OCI-LY7 (cell line): Measurements from ENCODE around the gene ZNF609. TPM values are rescaled to one million over a fixed set of nuclear protein-coding genes. Genes with fewer than 3 reads are reported as not detected.

Experiments used
- BruUV-seq: library from RNA; stranded (reverse); fragments of 400-500 nt; replicated peaks from 2 replicates; lab custom pipeline; 2021; lab: Mats Ljungman, UMichigan
- CTCF ChIA-PET: fragments of 300-600 bp; sonication (Branson Sonifier 250); formaldehyde crosslinking; loops from one replicate; lab custom pipeline; 2022; ENCODE audit warnings: antibody characterized with exemption; ENCODE audit not compliant: unreplicated experiment; lab: Charles Lee
- POLR2A ChIA-PET: fragments of 300-600 bp; sonication (Branson Sonifier 250); formaldehyde crosslinking; loops from one replicate; lab custom pipeline; 2022; ENCODE audit warnings: antibody characterized with exemption; lab: Charles Lee
- DNase-seq: peaks from one replicate; pipeline ENCODE4 v3.0.0-alpha.2; 2015; ENCODE audit warnings: low spot score
- H2AFZ ChIP-seq: fragments of 200-600 bp; sonication (generic), shearing (Covaris generic); 2 replicates; pipeline ENCODE4 v1.6.1; 2014; ENCODE audit warnings: mild to moderate bottlenecking, antibody characterized with exemption, low read length, moderate library complexity
- H3K27ac ChIP-seq: fragments of 200-600 bp; sonication (generic); 2 replicates; pipeline ENCODE4 v1.5.1; 2014; ENCODE audit warnings: mixed run types, low read depth, mild to moderate bottlenecking, moderate library complexity, low read length, inconsistent platforms; ENCODE audit not compliant: poor library complexity, severe bottlenecking
- H3K36me3 ChIP-seq: fragments of 200-600 bp; sonication (generic); 2 replicates; pipeline ENCODE4 v1.6.1; 2014; ENCODE audit warnings: mild to moderate bottlenecking, antibody characterized with exemption, low read length, moderate library complexity, mixed read lengths; ENCODE audit not compliant: insufficient read depth
- H3K4me1 ChIP-seq: fragments of 200-600 bp; sonication (generic); 2 replicates; pipeline ENCODE4 v1.5.1; 2014; ENCODE audit warnings: mild to moderate bottlenecking, low read length; ENCODE audit not compliant: insufficient read depth, poor library complexity, severe bottlenecking
- H3K4me2 ChIP-seq: fragments of 200-600 bp; sonication (generic); 2 replicates; pipeline ENCODE4 v1.6.1; 2014; ENCODE audit warnings: mild to moderate bottlenecking, low read length
- H3K4me3 ChIP-seq: fragments of 200-600 bp; sonication (generic); 2 replicates; pipeline ENCODE4 v1.5.1; 2014; ENCODE audit warnings: mild to moderate bottlenecking, low read depth, low read length; ENCODE audit not compliant: poor library complexity, severe bottlenecking
- H3K79me2 ChIP-seq: fragments of 200-600 bp; sonication (generic); 2 replicates; pipeline ENCODE4 v1.6.1; 2016; ENCODE audit warnings: low read depth, mild to moderate bottlenecking, low read length, moderate library complexity, mixed read lengths; ENCODE audit not compliant: insufficient read depth
- H3K9me2 ChIP-seq: fragments of 200-600 bp; sonication (generic); 2 replicates; pipeline ENCODE4 v1.6.1; 2016; ENCODE audit warnings: mild to moderate bottlenecking, low read length, mixed read lengths; ENCODE audit not compliant: insufficient read depth
- H3K9me3 ChIP-seq: fragments of 200-600 bp; sonication (generic); 2 replicates; pipeline ENCODE4 v1.6.1; 2014; ENCODE audit warnings: mild to moderate bottlenecking, mixed run types, low read length, mixed read lengths
- H4K20me1 ChIP-seq: fragments of 200-600 bp; sonication (generic); 2 replicates; pipeline ENCODE4 v1.6.1; 2014; ENCODE audit warnings: mild to moderate bottlenecking, antibody characterized with exemption, low read length, moderate library complexity, mixed read lengths; ENCODE audit not compliant: insufficient read depth
- EZH2phosphoT487 ChIP-seq: fragments of 200-600 bp; sonication (generic); IDR thresholded peaks from 2 replicates; pipeline ENCODE4 v1.6.1; 2018; ENCODE audit warnings: low read depth, borderline replicate concordance, mild to moderate bottlenecking, mixed run types, antibody characterized with exemption, low read length, moderate library complexity, mixed read lengths
- intact Hi-C: fragments of 100-400 bp; cut with micrococcal nuclease; formaldehyde crosslinking; loops from one replicate; pipeline ENCODE4 v1.10.0; 2022; ENCODE audit not compliant: unreplicated experiment
- total RNA-seq, 2 experiments: library from RNA; depleted of rRNA in 1 of 2; stranded (reverse); fragments of >200 nt in 1 of 2; shearing (Covaris generic) in 1 of 2; gene quantifications; 2 replicates each; pipeline ENCODE4 v1.2.3, GENCODE V29; 2014 to 2022
- TF ChIP-seq, protein P1 (sequence below): fragments of 200-600 bp; sonication (generic); conservative IDR thresholded peaks from 2 replicates; pipeline ENCODE4 v1.5.1; 2014; ENCODE audit warnings: mild to moderate bottlenecking, antibody characterized with exemption, low read length, moderate library complexity, mixed read lengths

Gene ZNF609
- total RNA-seq, 2 experiments from 2014 or later, result 17.2 to 35.1 TPM

DNA sequence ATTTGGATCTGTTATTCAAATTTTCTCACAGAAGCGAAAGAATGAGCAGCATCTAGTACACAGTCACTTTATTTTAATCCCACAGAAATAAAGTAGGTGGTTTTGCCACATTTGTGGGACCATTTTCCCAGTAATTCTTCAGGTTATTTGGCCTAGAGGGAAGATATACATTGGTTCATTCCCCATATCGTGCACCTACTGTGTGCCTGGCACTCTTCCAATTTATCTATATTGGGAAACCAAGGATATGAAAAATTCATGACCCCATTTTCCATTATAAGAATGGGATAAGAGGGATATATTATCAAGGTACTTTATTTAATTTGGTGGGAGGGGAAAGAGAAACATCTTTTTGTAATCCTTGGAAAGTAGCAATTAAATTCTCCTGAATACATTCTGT lies 37.7 kb upstream of the ZNF609 start:
- no peaks in the 10 kb centered on the region for H3K4me1 ChIP-seq
- ChIA-PET CTCF (no interaction called here), POLR2A (no interaction called here)
- intact Hi-C loops, result no loop called here
- H3K9me3 ChIP-seq, result no peaks in the 10 kb centered on the region
- TF ChIP-seq, protein P1, sequence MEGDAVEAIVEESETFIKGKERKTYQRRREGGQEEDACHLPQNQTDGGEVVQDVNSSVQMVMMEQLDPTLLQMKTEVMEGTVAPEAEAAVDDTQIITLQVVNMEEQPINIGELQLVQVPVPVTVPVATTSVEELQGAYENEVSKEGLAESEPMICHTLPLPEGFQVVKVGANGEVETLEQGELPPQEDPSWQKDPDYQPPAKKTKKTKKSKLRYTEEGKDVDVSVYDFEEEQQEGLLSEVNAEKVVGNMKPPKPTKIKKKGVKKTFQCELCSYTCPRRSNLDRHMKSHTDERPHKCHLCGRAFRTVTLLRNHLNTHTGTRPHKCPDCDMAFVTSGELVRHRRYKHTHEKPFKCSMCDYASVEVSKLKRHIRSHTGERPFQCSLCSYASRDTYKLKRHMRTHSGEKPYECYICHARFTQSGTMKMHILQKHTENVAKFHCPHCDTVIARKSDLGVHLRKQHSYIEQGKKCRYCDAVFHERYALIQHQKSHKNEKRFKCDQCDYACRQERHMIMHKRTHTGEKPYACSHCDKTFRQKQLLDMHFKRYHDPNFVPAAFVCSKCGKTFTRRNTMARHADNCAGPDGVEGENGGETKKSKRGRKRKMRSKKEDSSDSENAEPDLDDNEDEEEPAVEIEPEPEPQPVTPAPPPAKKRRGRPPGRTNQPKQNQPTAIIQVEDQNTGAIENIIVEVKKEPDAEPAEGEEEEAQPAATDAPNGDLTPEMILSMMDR, result no peak
- no peak for TF ChIP-seq EZH2phosphoT487
- no peaks in the 10 kb centered on the region for H3K9me2 ChIP-seq
- H3K27ac ChIP-seq, result no peak overlapping the region
- H3K36me3 ChIP-seq, result peaks cover 57% of the 10 kb centered on the region
- H3K79me2 ChIP-seq, result no peaks in the 10 kb centered on the region
- BruUV-seq, result no TSS peak
- no peak for DNase-seq
- H3K4me3 ChIP-seq, result no peak overlapping the region
- no peak overlapping the region for H2AFZ ChIP-seq
- H3K4me2 ChIP-seq, result no peak overlapping the region
- no peaks in the 10 kb centered on the region for H4K20me1 ChIP-seq

DNA sequence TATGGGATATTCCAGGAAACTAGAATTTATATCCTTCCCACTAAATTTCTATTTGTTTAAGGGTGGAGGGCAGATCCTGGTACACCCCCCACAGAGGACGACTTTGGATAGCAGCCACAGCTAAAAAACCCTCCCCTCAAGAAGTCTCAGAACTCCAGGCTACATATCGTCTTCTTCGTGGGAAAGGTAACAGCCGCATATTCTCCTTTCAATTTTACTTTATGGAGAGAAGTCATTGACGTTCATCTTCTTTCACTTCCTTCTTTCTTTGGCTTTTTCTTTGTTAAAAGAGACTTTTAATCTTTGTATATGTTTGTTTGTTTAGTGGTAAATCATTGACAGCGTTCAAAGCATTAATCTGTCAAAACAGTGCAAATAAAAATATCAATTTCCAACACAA lies 36.4 kb upstream of the ZNF609 start:
- no peak overlapping the region for H3K4me2 ChIP-seq
- intact Hi-C loops, result no loop called here
- no peak overlapping the region for H2AFZ ChIP-seq
- TF ChIP-seq, protein P1, result no peak
- TF ChIP-seq EZH2phosphoT487, result no peak
- H3K79me2 ChIP-seq, result no peaks in the 10 kb centered on the region
- no peaks in the 10 kb centered on the region for H4K20me1 ChIP-seq
- H3K27ac ChIP-seq, result no peak overlapping the region
- no peak for DNase-seq
- no peaks in the 10 kb centered on the region for H3K4me1 ChIP-seq
- H3K9me3 ChIP-seq, result no peaks in the 10 kb centered on the region
- peaks cover 54% of the 10 kb centered on the region for H3K36me3 ChIP-seq
- no peak overlapping the region for H3K4me3 ChIP-seq
- BruUV-seq, result no TSS peak
- ChIA-PET CTCF (no interaction called here), POLR2A (no interaction called here)
- no peaks in the 10 kb centered on the region for H3K9me2 ChIP-seq

DNA sequence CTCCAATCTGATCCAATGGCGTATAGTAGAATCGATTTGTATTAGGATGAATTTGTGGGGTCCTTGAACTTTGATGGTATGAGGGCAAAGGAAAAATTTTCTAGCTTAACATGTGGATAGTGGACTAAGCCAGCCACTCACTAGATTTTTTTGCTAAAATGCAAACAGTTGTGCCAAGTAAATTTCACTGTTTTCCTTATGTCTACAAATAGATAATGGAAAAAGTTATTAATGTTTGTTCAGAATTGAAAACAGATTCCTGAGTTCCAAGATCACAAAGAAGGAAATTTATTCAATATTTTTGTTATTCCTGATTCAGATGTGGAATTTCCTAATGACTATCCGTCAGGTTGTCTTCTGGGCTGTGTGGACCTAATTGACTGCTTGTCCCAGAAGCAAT lies 35.2 kb upstream of the ZNF609 start:
- CTCF ChIA-PET, result no interaction called here
- Histone ChIP-seq H4K20me1 (no peaks in the 10 kb centered on the region), H3K9me2 (no peaks in the 10 kb centered on the region), H3K79me2 (no peaks in the 10 kb centered on the region), H3K4me3 (no peak overlapping the region), H3K27ac (no peak overlapping the region), H3K4me2 (no peak overlapping the region), H3K36me3 (peaks cover 57% of the 10 kb centered on the region; the same call in 1 of the 2 replicates), H3K9me3 (no peaks in the 10 kb centered on the region), H2AFZ (no peak overlapping the region), H3K4me1 (no peaks in the 10 kb centered on the region)
- intact Hi-C loops, result loop anchor here (5.0 kb wide), 1 partner anchor 227 kb away; no protein-coding TSS in a partner anchor
- TF ChIP-seq, protein P1, result no peak
- no peak for TF ChIP-seq EZH2phosphoT487
- no peak for DNase-seq
- no TSS peak for BruUV-seq
- POLR2A ChIA-PET, result no interaction called here
